RCC 7860 (cell line): ENCODE results near the gene MRPS2.

Experiments used
- DNase-seq: peaks from one replicate; pipeline ENCODE4 v3.0.0-alpha.2; 2015; ENCODE audit warnings: low spot score
- FAIRE-seq: peaks from 2 replicates; lab custom pipeline; 2012; peaks lifted over from hg19 to GRCh38; lab: Jason Lieb, UNC

Gene MRPS2

GRCh38 chr9:135551031-135551430, 50.5 kb downstream of the MRPS2 start:
- FAIRE-seq (no peak), DNase-seq (no peak)

- DNase-seq (no peak), FAIRE-seq (no peak)
Observed at GRCh38 chr9:135551456-135551855, 51.0 kb downstream of the MRPS2 start.

GRCh38 chr9:135552021-135552697, 51.7 kb downstream of the MRPS2 start:
- no peak for FAIRE-seq

GRCh38 chr9:135552698-135553171, 52.3 kb downstream of the MRPS2 start:
- FAIRE-seq (no peak), DNase-seq (no peak)

More at GRCh38 chr9:135552021-135552697, 51.7 kb downstream of the MRPS2 start:
- no peak for DNase-seq
